HepG2 (cell line): ENCODE measurements around the gene NUP214.

ENCODE experiments used
- BCL3 ChIP-seq: sonication (generic); formaldehyde crosslinking; IDR thresholded peaks from 2 replicates; pipeline ENCODE4 v1.5.1; 2020; ENCODE audit warnings: mild to moderate bottlenecking, missing genetic modification reagents, moderate library complexity
- CTCF ChIP-seq: sonication (generic); formaldehyde crosslinking; IDR thresholded peaks from 2 replicates; pipeline ENCODE4 v1.5.0; 2020; ENCODE audit warnings: mild to moderate bottlenecking, missing genetic modification reagents, moderate library complexity
- SETDB1 ChIP-seq: sonication (generic); formaldehyde crosslinking; IDR thresholded peaks from 2 replicates; pipeline ENCODE4 v1.5.1; 2020; ENCODE audit warnings: missing genetic modification reagents, mild to moderate bottlenecking, borderline replicate concordance
- ZBTB43 ChIP-seq: sonication (generic); formaldehyde crosslinking; conservative IDR thresholded peaks from 2 replicates; pipeline ENCODE4 v1.4.0; 2020; ENCODE audit warnings: missing genetic modification reagents

GRCh38 chr9:131273146-131273855 lies 147.9 kb downstream of the NUP214 start:
- TF ChIP-seq CTCF (CRISPR knock-in tag) (no peak), ZBTB43 (CRISPR knock-in tag) (no peak), BCL3 (CRISPR knock-in tag) (no peak), SETDB1 (CRISPR knock-in tag) (no peak)
